VCaP (cell line): ENCODE results near the gene GOPC.

ENCODE experiments used
- H3K27ac ChIP-seq: fragments of 450-650 bp; 2 replicates; pipeline ENCODE4 v1.5.1; 2017
- TF ChIP-seq, protein P1 (sequence below): fragments of 450-650 bp; conservative IDR thresholded peaks from 2 replicates; pipeline ENCODE4 v1.5.1; 2017; ENCODE audit warnings: mild to moderate bottlenecking, moderate library complexity

Gene GOPC

GRCh38 chr6:117536317-117536716 lies 66.0 kb downstream of the GOPC start:
- H3K27ac ChIP-seq, result no peak overlapping the region
- TF ChIP-seq, protein P1, sequence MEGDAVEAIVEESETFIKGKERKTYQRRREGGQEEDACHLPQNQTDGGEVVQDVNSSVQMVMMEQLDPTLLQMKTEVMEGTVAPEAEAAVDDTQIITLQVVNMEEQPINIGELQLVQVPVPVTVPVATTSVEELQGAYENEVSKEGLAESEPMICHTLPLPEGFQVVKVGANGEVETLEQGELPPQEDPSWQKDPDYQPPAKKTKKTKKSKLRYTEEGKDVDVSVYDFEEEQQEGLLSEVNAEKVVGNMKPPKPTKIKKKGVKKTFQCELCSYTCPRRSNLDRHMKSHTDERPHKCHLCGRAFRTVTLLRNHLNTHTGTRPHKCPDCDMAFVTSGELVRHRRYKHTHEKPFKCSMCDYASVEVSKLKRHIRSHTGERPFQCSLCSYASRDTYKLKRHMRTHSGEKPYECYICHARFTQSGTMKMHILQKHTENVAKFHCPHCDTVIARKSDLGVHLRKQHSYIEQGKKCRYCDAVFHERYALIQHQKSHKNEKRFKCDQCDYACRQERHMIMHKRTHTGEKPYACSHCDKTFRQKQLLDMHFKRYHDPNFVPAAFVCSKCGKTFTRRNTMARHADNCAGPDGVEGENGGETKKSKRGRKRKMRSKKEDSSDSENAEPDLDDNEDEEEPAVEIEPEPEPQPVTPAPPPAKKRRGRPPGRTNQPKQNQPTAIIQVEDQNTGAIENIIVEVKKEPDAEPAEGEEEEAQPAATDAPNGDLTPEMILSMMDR, result no peak

DNA sequence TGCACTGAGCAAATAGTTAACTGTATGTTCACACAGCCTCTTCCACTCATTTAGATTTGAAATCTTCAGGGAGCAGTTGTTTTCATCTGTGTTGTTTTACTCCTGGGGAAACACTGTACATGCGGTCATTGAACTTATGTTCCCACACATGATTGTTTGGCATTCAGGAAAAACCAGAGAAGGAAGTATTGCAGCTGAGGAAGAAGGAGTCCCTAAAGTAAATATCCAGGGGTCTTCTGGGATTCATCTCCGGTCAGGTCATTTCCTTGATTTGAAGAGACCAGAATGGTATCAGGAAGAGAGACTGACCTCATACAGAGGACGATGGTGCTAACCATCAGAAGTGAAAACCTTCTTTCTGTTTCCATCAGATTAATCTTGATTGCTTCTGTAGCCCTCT lies 67.3 kb downstream of the GOPC start:
- TF ChIP-seq, protein P1, result no peak
- no peak overlapping the region for H3K27ac ChIP-seq

DNA sequence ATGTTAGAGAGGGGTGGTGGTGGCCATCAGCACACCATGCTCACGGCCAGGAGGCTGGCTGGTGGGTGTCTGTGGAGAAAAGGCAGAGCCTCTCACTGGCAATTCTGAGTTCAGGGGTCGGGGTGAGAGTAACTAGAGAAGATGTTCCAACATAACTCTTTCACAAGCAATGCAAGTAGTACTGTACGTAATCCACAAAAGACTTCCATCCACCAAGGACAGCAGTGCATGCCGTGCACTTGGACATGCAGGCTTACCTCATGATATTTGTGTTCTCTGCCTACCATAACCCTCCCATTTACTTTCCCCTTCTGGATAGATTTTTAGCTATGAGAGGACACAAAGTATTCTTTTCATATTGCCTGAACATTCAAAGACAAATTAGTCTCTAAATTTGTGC lies 68.5 kb downstream of the GOPC start:
- TF ChIP-seq, protein P1, result no peak
- H3K27ac ChIP-seq, result no peak overlapping the region

GRCh38 chr6:117531809-117532725 lies 70.2 kb downstream of the GOPC start:
- TF ChIP-seq, protein P1, result no peak
- no peak overlapping the region for H3K27ac ChIP-seq

DNA sequence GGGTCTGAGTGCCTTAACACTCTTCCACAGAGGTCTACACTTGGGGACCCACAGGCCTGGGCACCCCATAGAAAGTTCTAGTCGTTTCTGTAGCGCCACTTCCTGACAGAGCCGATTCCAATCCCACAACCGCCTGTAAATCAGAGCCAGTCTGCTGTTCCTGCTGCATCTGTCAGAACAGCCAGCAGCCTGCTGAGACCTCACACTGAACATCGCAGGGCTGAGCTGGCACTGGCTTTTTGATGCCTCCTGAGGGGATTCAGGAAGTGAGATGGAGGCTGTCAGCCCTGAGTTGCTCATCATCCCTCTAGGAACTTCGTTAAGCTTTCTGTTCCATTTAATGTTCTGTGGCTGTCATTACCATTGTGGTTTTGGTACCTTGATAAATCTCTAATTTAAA lies 71.0 kb downstream of the GOPC start:
- H3K27ac ChIP-seq, result no peak overlapping the region

GRCh38 chr6:117530467-117531242 lies 71.7 kb downstream of the GOPC start:
- H3K27ac ChIP-seq, result no peak overlapping the region
- TF ChIP-seq, protein P1, result no peak

More for the DNA sequence above, 71.0 kb downstream of the GOPC start:
- TF ChIP-seq, protein P1, result no peak

DNA sequence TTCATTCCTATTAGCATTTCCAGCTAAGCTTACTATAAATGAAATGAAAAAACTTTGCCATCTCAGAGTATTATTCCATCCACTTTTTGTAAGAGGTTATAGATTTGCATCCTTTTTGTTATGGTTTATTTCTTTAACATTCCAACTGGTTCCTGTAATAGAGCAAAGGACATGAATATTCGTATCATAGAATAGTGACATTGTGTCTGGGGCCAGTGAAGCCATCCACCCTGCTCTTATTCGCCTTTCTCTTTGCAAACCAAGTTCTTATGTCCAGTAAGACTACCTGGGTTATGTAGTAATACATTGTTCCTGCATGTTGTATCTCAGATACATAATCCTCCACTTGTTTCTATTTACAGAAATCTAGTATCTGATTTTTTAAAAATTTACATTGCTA lies 76.7 kb downstream of the GOPC start:
- TF ChIP-seq, protein P1, result no peak

More for the DNA sequence above, 76.7 kb downstream of the GOPC start:
- H3K27ac ChIP-seq, result no peak overlapping the region
